HG02943 (cell line): ENCODE data around the gene FAM43B.

Experiments used
- ATAC-seq: cut with Tn5 transposase; IDR thresholded peaks from one replicate; pipeline ENCODE4 v1.9.1; 2021; ENCODE audit warnings: mild to moderate bottlenecking, low read depth, moderate library complexity; ENCODE audit not compliant: unreplicated experiment

The FAM43B gene

GRCh38 chr1:20589331-20590278, 37.2 kb downstream of the FAM43B start:
- ATAC-seq = no peak

- ATAC-seq = no peak
These were observed 38.0 kb downstream of the FAM43B start for GRCh38 chr1:20590306-20590777.

- ATAC-seq = no peak
These were observed 41.4 kb downstream of the FAM43B start for GRCh38 chr1:20593756-20594155.

- no peak for ATAC-seq
These were observed 42.4 kb downstream of the FAM43B start for GRCh38 chr1:20594746-20595145.

- ATAC-seq = no peak
These were observed 43.7 kb downstream of the FAM43B start for GRCh38 chr1:20596106-20596505.

GRCh38 chr1:20597650-20598049, 45.3 kb downstream of the FAM43B start:
- no peak for ATAC-seq

- ATAC-seq = no peak
These were observed 47.8 kb downstream of the FAM43B start for GRCh38 chr1:20600156-20600555.

GRCh38 chr1:20601129-20601825, 48.9 kb downstream of the FAM43B start:
- no peak for ATAC-seq

GRCh38 chr1:20602851-20603450, 50.6 kb downstream of the FAM43B start:
- no peak for ATAC-seq

GRCh38 chr1:20603504-20604464, 51.4 kb downstream of the FAM43B start:
- no peak for ATAC-seq
